SU-DHL-6 (cell line): ENCODE results near the gene LANCL1.

Experiments used
- H2AFZ ChIP-seq: fragments of 200-600 bp; sonication (generic); 2 replicates; pipeline ENCODE4 v1.6.1; 2014; ENCODE audit warnings: low read depth, mild to moderate bottlenecking, moderate library complexity, mixed read lengths, antibody characterized with exemption, low read length; ENCODE audit not compliant: severe bottlenecking
- H3F3A ChIP-seq: fragments of 200-600 bp; shearing (Covaris generic); 2 replicates; pipeline ENCODE4 v1.6.0; 2016; ENCODE audit warnings: antibody characterized with exemption, mild to moderate bottlenecking; ENCODE audit not compliant: insufficient read depth
- H3K27ac ChIP-seq: fragments of 200-600 bp; sonication (generic); 2 replicates; pipeline ENCODE4 v1.5.1; 2016; ENCODE audit warnings: low read depth, mild to moderate bottlenecking, low read length, moderate library complexity, mixed read lengths
- H3K27me3 ChIP-seq: fragments of 200-600 bp; sonication (generic), shearing (Covaris generic); 2 replicates; pipeline ENCODE4 v1.6.0; 2014; ENCODE audit warnings: mild to moderate bottlenecking, low read length
- H3K36me3 ChIP-seq: fragments of 200-600 bp; sonication (generic); 2 replicates; pipeline ENCODE4 v1.6.1; 2014; ENCODE audit warnings: mild to moderate bottlenecking, low read length, mixed read lengths
- H3K4me2 ChIP-seq: fragments of 300-600, 200-600 bp; shearing (Covaris generic), sonication (generic); 2 replicates; pipeline ENCODE4 v1.6.0; 2014; ENCODE audit warnings: low read length, low read depth, mild to moderate bottlenecking; ENCODE audit not compliant: poor library complexity, severe bottlenecking
- H3K4me3 ChIP-seq: fragments of 200-600 bp; sonication (generic); 2 replicates; pipeline ENCODE4 v1.5.1; 2014; ENCODE audit warnings: antibody characterized with exemption, low read length, mild to moderate bottlenecking, mixed read lengths; ENCODE audit not compliant: insufficient read depth, poor library complexity, severe bottlenecking
- H3K79me2 ChIP-seq: fragments of 200-600 bp; sonication (generic); 2 replicates; pipeline ENCODE4 v1.6.1; 2014; ENCODE audit warnings: mild to moderate bottlenecking, low read length, moderate library complexity; ENCODE audit not compliant: insufficient read depth
- H3K9ac ChIP-seq: fragments of 200-600 bp; sonication (generic); 2 replicates; pipeline ENCODE4 v1.7.0; 2014; ENCODE audit warnings: mild to moderate bottlenecking, low read length
- H3K9me2 ChIP-seq: fragments of 200-600 bp; sonication (generic); replicated peaks from 2 replicates; pipeline ENCODE4 v1.6.1; 2014; ENCODE audit warnings: low read length; ENCODE audit not compliant: insufficient read depth
- H3K9me3 ChIP-seq: fragments of 200-600 bp; sonication (generic); 2 replicates; pipeline ENCODE4 v1.6.1; 2014; ENCODE audit warnings: low read length, mixed read lengths; ENCODE audit not compliant: insufficient read depth
- H4K20me1 ChIP-seq: fragments of 200-600 bp; sonication (generic); 2 replicates; pipeline ENCODE4 v1.6.1; 2014; ENCODE audit warnings: low read depth, mild to moderate bottlenecking, antibody characterized with exemption, low read length, moderate library complexity, mixed read lengths
- EZH2phosphoT487 ChIP-seq: fragments of 200-600 bp; sonication (generic), shearing (Covaris generic); conservative IDR thresholded peaks from 2 replicates; pipeline ENCODE4 v1.6.1; 2018; ENCODE audit warnings: mild to moderate bottlenecking, antibody characterized with exemption, low read length, moderate library complexity, mixed read lengths
- TF ChIP-seq, protein P1 (sequence below): fragments of 200-600 bp; sonication (generic); IDR thresholded peaks from one replicate; pipeline ENCODE4 v1.5.1; 2017; ENCODE audit warnings: antibody characterized with exemption, mild to moderate bottlenecking, low read length, moderate library complexity; ENCODE audit not compliant: insufficient read depth, poor library complexity, severe bottlenecking

Gene LANCL1

GRCh38 chr2:210435439-210435838, 41.1 kb downstream of the LANCL1 start:
- Histone ChIP-seq H2AFZ (no peak overlapping the region), H3K27ac (no peak overlapping the region), H3K36me3 (peaks cover 3% of the 10 kb centered on the region), H3K4me3 (no peak overlapping the region), H3K27me3 (no peaks in the 10 kb centered on the region), H3K79me2 (no peaks in the 10 kb centered on the region), H3F3A (no peaks in the 10 kb centered on the region), H3K9me3 (no peaks in the 10 kb centered on the region), H3K9me2 (no peaks in the 10 kb centered on the region), H4K20me1 (no peaks in the 10 kb centered on the region), H3K9ac (no peak overlapping the region), H3K4me2 (no peak overlapping the region)
- no peak for TF ChIP-seq EZH2phosphoT487
- TF ChIP-seq, protein P1, sequence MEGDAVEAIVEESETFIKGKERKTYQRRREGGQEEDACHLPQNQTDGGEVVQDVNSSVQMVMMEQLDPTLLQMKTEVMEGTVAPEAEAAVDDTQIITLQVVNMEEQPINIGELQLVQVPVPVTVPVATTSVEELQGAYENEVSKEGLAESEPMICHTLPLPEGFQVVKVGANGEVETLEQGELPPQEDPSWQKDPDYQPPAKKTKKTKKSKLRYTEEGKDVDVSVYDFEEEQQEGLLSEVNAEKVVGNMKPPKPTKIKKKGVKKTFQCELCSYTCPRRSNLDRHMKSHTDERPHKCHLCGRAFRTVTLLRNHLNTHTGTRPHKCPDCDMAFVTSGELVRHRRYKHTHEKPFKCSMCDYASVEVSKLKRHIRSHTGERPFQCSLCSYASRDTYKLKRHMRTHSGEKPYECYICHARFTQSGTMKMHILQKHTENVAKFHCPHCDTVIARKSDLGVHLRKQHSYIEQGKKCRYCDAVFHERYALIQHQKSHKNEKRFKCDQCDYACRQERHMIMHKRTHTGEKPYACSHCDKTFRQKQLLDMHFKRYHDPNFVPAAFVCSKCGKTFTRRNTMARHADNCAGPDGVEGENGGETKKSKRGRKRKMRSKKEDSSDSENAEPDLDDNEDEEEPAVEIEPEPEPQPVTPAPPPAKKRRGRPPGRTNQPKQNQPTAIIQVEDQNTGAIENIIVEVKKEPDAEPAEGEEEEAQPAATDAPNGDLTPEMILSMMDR = no peak

DNA sequence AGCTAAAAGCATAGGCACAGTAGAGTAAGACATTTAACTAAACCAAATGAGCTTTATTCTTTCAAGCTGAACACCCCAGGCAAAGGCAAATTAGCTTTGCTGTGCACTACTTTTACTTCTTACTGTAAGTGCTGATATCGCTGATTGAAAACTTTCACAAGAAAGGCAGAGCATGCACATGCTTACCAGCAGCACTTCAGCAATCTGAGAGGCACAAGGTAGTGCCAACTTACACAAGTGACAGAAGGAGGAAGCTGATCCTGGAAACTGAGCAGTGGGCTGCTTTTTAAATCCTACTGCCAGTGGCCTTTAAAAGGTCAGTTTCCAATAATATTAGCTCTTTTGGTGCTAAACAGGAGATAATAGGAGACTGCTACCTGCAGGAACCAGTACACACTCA, 43.9 kb downstream of the LANCL1 start:
- Histone ChIP-seq H3K27me3 (no peaks in the 10 kb centered on the region), H4K20me1 (no peaks in the 10 kb centered on the region), H2AFZ (no peak overlapping the region), H3K9me3 (no peaks in the 10 kb centered on the region), H3K4me3 (no peak overlapping the region), H3K4me2 (no peak overlapping the region), H3K9me2 (no peaks in the 10 kb centered on the region), H3K9ac (no peak overlapping the region), H3F3A (no peaks in the 10 kb centered on the region), H3K79me2 (no peaks in the 10 kb centered on the region), H3K36me3 (peaks cover 3% of the 10 kb centered on the region), H3K27ac (no peak overlapping the region)
- no peak for TF ChIP-seq EZH2phosphoT487
- TF ChIP-seq, protein P1 = no peak

GRCh38 chr2:210429403-210430137, 47.0 kb downstream of the LANCL1 start:
- H3K4me3 ChIP-seq = no peak overlapping the region
- H2AFZ ChIP-seq = no peak overlapping the region
- no peaks in the 10 kb centered on the region for H3K9me2 ChIP-seq
- no peaks in the 10 kb centered on the region for H3K27me3 ChIP-seq
- H3K9ac ChIP-seq = no peak overlapping the region
- no peak overlapping the region for H3K27ac ChIP-seq
- H3F3A ChIP-seq = no peaks in the 10 kb centered on the region
- H3K36me3 ChIP-seq = peaks cover 3% of the 10 kb centered on the region
- H3K79me2 ChIP-seq = no peaks in the 10 kb centered on the region
- H3K4me2 ChIP-seq = no peak overlapping the region
- TF ChIP-seq, protein P1 = no peak
- no peak for TF ChIP-seq EZH2phosphoT487
- H4K20me1 ChIP-seq = no peaks in the 10 kb centered on the region
- H3K9me3 ChIP-seq = no peaks in the 10 kb centered on the region
